BE2C (cell line): ENCODE measurements around the gene SSTR5.
A peak's percentile ranks its signal among the peaks of the same experiment; 100 is the strongest.

Source experiments
- DNase-seq: peaks from one replicate; pipeline ENCODE4 v3.0.0-alpha.2; 2020
- H3K27me3 ChIP-seq: fragments of 250-450 bp; sonication (Bioruptor Pico); 2 replicates; pipeline ENCODE4 v1.5.1; 2020; ENCODE audit warnings: mild to moderate bottlenecking
- H3K36me3 ChIP-seq: fragments of 250-450 bp; sonication (Bioruptor Pico); 2 replicates; pipeline ENCODE4 v1.5.1; 2020; ENCODE audit warnings: mild to moderate bottlenecking
- H3K4me1 ChIP-seq: fragments of 250-450 bp; sonication (Bioruptor Pico); 2 replicates; pipeline ENCODE4 v1.5.1; 2020
- H3K4me3 ChIP-seq: 2 replicates; pipeline ENCODE4 v1.5.1; 2011; ENCODE audit warnings: low read depth, low read length
- H3K9me3 ChIP-seq: fragments of 250-450 bp; sonication (Bioruptor Pico); 2 replicates; pipeline ENCODE4 v1.5.1; 2020
- TF ChIP-seq, protein P1 (sequence below): IDR thresholded peaks from 2 replicates; pipeline ENCODE4 v1.5.1; 2012; ENCODE audit warnings: mild to moderate bottlenecking, low read depth, low read length

SSTR5 gene

DNA sequence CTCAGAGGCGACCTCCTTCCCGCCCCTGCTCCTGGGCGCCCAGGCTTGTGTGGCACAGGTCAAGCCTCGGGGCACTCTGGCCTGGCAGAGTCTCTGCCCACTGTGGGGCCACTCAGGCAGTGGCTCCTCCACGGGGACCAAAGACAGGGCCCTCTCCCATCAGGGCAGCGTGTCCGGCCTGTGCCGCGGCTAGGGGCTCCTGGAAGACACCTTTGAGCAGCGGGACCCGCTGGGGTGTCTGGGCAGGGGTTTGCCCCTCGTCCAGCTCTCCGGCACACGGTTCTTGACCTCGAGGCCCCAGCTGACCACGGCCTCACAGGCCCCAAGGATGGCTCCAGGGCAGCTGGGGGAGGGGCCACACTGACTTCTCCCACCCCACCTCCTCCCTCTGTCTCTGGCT, 24.7 kb upstream of the SSTR5 start:
- Histone ChIP-seq H3K4me3 (no peak overlapping the region), H3K4me1 (peaks cover 16% of the 10 kb centered on the region), H3K9me3 (no peaks in the 10 kb centered on the region), H3K27me3 (peaks cover 8% of the 10 kb centered on the region), H3K36me3 (no peaks in the 10 kb centered on the region)
- DNase-seq: no peak
- TF ChIP-seq, protein P1, sequence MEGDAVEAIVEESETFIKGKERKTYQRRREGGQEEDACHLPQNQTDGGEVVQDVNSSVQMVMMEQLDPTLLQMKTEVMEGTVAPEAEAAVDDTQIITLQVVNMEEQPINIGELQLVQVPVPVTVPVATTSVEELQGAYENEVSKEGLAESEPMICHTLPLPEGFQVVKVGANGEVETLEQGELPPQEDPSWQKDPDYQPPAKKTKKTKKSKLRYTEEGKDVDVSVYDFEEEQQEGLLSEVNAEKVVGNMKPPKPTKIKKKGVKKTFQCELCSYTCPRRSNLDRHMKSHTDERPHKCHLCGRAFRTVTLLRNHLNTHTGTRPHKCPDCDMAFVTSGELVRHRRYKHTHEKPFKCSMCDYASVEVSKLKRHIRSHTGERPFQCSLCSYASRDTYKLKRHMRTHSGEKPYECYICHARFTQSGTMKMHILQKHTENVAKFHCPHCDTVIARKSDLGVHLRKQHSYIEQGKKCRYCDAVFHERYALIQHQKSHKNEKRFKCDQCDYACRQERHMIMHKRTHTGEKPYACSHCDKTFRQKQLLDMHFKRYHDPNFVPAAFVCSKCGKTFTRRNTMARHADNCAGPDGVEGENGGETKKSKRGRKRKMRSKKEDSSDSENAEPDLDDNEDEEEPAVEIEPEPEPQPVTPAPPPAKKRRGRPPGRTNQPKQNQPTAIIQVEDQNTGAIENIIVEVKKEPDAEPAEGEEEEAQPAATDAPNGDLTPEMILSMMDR: no peak

DNA sequence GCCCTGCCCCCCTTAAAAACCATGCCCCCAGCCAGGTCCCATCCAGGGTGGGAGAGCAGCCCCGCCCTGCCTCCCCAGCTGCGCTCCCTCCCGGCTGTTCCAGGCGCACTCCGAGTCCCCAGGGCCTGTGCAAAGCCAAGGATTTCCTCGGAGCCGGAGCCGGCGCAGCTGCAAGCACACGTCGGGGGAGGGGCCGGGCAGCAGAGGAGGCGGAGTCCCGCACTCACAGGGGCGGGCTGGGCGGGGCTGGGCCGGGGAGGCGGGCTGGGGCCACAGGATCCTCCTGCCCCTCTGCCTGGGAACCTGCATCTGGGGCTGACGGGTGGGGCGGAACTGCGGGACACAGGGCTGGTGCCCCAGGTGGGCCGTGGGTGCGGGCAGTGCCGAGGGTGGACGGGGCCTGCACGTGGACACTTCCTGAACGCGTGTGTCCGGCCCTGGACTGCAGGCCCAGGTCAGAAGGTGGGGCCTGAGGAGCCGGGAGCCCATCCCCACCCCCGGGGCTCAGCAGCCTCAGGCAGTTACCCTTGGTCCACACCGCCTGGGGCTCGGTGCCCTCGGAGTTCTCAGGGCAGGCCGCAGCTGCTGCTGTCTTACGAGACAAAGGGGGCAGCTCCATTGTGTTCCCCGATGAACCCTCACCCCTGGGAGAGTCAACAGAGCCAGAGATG, 24.0 kb upstream of the SSTR5 start:
- no peaks in the 10 kb centered on the region for H3K36me3 ChIP-seq
- TF ChIP-seq, protein P1: no peak
- H3K4me1 ChIP-seq: peaks cover 16% of the 10 kb centered on the region
- no peak overlapping the region for H3K4me3 ChIP-seq
- H3K27me3 ChIP-seq: peaks cover 8% of the 10 kb centered on the region
- H3K9me3 ChIP-seq: no peaks in the 10 kb centered on the region
- DNase-seq: peak; percentile 94

DNA sequence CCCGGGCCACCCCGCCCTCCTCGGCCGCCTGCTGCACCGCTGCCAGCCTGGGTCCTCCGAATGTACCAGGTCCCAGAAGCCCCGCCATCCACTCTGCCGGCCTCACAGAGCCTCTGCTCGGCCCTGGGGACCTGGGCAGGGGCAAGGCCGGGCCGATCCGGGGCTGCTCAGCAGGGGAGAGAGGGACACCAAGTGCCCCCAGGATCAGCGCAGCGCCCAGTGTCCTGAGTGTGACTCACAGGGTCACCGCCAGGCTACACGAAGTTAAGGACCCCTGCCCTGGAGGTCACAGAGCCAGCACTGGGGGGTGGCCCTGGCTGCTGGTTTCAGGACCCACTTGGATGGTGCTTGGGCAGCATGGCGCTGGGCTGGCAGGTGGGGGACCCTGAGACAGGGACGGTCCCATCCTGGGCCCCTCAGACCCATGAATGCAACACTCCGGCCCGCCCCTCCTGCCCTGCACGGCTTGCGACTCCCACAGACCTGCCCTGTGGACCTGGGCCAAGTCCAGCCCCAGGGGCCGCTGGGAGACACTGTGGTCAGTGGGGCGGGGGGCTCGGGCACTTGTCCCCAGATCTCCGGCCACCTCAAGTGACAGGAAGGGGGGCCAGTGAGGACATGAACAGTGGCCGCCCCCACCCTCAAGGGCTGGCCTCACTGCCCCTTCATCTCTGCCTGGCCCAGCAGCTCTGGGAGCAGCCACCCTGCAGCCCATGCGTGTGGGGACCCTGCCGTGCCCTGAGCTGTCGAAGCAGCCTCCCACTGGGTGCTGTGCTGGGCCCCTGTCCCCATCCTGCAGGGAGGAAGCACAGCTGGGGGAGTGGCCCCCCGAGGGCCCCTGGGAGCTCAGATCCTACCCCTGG, 23.2 kb upstream of the SSTR5 start:
- no peak overlapping the region for H3K4me3 ChIP-seq
- H3K4me1 ChIP-seq: peaks cover 16% of the 10 kb centered on the region
- H3K27me3 ChIP-seq: peaks cover 4% of the 10 kb centered on the region
- no peaks in the 10 kb centered on the region for H3K36me3 ChIP-seq
- no peak for DNase-seq
- no peaks in the 10 kb centered on the region for H3K9me3 ChIP-seq
- TF ChIP-seq, protein P1: no peak

DNA sequence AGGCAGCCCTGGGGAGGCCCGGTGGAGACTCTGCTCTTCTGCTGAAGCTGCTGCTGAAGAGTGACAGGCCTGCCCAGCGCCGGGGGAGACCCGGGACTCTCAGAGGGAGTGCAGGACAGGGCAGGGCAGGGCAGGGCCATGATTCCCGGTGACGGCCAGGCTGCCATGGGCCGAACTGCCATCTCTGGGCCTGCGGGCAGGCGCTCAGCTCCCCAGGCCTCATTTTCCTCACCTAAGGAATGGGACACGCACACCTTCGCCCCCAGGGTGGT, 22.6 kb upstream of the SSTR5 start:
- Histone ChIP-seq H3K27me3 (no peaks in the 10 kb centered on the region), H3K9me3 (no peaks in the 10 kb centered on the region), H3K36me3 (no peaks in the 10 kb centered on the region), H3K4me3 (no peak overlapping the region), H3K4me1 (peaks cover 19% of the 10 kb centered on the region)
- no peak for DNase-seq
- TF ChIP-seq, protein P1: no peak

DNA sequence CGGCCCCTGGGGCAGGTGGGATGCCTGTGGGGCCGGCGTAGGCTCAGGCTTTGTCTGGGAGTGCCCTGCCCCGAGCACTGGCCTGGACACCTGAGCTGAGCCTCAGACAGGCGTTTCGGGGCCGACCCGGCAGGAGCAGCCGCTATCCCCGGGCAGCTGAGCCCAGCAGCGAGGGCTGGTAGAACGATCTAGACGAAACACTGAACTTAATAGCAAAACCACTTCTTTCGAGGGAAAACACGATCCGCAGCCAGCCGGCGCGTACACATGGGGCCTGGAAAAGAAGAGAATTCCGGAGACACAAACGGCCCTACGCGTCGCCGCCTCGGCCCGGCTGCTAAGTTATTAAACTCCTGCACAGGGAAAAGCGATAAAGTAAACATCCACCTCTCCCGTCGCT, 22.0 kb upstream of the SSTR5 start:
- Histone ChIP-seq H3K4me1 (peaks cover 19% of the 10 kb centered on the region), H3K27me3 (no peaks in the 10 kb centered on the region), H3K36me3 (no peaks in the 10 kb centered on the region), H3K9me3 (no peaks in the 10 kb centered on the region), H3K4me3 (no peak overlapping the region)
- TF ChIP-seq, protein P1: no peak
- no peak for DNase-seq

DNA sequence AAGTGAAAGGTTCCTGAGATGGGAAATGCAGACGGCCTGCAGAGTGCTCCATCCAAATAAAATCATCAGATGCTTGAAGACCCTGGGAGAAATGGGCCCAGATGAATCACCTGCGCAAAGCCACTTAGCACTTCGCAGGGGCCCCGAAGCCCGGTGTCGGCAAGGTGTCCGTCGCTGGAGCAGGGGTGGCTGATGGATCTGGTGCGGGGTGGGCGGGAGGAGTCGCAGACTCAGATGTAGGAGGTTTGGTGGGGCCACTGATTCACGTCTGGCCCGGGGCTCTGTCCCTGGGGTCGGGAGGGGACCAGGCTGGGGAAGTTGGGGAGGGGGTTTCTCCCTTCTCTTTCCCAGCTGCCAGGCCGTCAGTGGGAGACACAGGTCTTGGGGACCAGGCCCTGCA, 21.6 kb upstream of the SSTR5 start:
- Histone ChIP-seq H3K4me1 (peaks cover 19% of the 10 kb centered on the region), H3K9me3 (no peaks in the 10 kb centered on the region), H3K4me3 (no peak overlapping the region), H3K27me3 (no peaks in the 10 kb centered on the region), H3K36me3 (no peaks in the 10 kb centered on the region)
- TF ChIP-seq, protein P1: no peak
- no peak for DNase-seq
